GM18861 (cell line): ENCODE data around the gene ICA1.

Source experiments
- ATAC-seq: cut with Tn5 transposase; IDR thresholded peaks from one replicate; pipeline ENCODE4 v1.9.1; 2021; ENCODE audit not compliant: unreplicated experiment

The ICA1 gene

DNA sequence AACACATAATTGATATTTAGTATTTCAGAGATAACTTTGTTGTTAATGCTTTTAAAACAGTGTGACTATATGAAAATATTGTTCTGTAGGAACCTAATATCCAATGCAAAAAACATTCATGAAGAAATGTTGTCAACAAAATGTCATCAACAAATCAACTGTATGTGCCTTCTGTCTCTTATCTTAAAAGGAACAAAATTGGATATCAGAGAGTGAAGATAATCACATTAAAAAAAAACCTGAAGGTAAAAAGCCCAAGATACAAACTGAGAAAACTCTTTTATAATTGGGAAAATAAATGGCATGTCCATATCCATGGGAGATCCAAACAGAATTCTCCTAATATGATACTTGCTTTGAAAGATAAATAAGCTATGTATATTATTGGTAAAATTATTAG lies 33.9 kb downstream of the ICA1 start:
- no peak for ATAC-seq

DNA sequence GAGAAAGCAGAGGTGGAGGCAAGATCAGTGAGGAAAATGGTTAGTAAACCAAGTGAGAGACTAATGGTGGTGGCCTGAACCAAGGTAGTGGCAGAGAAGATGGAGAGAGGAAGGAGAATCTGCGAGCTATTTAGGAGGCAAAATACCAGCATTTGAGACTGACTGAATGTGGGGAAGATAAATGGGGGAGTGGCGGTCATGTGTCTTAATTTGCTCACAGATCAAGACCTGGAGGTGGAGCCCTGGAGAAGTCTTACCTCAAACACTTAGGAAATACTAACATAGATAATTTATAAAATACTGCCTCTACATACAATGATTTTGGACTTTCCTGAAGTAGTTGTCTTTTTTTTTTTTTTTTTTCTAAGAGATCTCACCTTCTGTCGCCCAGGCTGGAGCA lies 34.7 kb downstream of the ICA1 start:
- ATAC-seq = no peak

DNA sequence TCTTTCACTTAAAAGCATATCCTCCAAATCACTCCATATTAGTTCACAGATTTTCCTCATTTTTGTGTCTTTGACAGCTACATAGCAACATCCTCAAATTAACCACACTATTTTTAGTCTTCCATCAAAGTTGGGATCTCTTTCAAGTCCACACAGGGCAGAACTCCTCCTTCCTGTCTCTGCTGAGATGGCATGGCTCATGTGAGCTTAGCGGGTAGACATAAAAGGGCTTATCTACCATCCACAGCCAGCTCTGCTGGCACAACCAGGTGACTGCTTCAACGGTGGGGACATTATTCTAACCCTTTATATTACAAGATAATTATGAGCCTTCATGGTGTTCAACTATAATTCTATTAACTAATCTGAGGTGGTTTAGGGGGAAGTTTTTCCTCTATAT lies 35.5 kb downstream of the ICA1 start:
- ATAC-seq = no peak

DNA sequence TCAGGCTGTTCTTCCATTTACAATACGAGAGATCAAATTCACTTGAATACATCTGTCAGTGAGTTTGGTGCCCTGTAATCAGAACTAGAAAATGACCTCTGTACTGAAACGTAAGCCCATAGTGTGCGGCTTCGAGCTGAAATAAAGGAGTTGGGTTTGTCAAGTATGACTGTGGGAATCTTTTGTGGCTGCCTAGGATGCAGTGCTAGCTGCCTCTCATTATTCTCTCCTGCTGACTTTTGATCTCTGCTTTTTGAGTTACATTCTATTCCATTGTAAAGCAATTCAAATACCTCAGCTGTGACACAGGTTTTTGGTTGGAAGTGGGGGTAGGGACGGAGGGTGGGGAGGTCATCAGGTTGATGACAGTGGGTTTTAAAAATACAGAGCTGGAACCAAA lies 40.4 kb downstream of the ICA1 start:
- ATAC-seq = no peak

DNA sequence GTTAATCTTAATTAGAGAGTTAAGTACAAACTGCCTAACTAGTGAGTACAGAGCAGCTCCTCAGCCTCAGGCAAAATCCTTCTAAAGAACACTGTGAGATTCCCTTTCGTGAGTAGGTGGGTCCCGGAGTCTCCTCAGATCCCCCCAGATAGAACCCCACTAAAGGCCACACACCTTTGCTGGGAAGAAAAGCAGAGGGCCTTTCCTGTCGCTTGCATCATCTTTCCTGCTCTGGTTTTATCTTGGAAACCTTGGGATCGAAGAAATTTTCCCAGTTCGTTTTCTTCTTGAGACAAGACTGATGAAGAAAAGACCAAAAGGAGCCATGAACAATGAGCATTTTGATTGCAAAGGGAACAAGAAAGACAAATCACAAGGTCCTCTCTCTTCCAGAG lies 40.9 kb downstream of the ICA1 start:
- ATAC-seq = no peak

DNA sequence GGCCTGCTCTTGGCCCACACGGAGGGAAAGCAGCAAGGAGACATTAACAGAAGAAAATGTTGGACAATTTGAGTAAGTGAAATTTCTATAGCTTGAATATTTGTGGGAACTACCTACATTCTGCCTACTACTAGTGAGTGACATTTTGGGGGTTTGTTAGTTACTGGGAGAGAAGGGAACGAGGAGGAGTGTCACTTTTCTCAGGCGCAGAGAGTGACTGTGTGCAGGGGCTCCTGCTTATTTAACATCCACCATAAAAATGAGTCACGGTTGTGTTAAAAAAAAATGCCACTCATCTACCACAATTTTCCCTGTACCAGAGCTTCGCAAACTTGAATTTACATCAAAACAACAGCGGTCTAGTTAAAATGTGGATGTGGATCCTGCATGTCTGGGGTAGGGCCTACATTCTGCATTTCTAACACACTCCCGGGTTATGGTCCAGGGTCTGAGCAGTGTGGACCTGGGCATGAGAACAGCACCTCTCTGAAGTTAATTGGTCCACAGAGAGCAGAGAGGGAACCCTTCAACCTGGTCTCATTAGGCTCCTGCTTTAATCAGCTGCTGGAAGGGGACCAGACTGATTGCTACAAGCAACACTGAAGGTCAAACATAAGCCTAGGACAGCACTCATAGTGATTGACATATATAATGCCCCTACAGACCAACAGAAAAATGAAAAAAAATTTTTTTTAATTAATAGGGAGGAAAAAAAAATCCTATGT lies 41.4 kb downstream of the ICA1 start:
- no peak for ATAC-seq

DNA sequence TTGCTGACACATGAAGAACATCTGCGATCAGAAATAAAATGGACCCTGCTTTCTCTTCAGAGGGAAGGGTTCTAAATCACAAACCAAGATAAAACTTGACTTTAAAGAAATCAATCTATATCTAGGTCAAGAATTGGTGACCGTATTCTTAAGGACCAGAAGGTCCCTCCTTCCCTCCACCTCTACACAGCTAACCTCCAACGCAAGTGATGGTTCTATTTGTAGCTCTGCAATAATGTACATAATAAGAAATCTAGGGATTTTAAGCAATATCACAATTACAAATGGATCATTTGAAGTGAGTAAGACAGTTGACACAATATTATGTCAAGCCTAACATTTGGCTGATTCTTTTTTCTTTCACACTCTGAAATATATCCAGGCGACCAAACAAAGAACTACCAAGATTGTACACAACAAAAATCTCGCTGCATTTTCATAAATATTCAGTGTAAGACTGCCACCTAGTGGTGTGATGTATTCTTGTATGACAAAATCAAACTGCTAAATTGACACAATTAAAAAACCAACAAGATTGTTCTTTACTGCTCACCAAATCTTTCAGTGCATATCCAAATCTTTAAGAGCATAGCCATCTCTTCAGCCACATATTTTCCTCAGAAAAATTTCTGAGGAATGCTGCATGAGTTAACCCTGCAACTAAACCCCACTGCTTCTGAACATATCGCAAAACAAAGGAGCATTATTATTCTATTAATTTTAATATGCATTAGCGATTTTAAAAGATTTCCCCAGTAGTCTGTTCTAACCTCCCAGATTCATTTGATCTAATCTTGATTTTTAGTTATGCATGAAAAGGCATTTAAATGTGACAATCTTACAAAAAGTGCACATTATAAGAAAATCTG lies 44.5 kb downstream of the ICA1 start:
- ATAC-seq = no peak

DNA sequence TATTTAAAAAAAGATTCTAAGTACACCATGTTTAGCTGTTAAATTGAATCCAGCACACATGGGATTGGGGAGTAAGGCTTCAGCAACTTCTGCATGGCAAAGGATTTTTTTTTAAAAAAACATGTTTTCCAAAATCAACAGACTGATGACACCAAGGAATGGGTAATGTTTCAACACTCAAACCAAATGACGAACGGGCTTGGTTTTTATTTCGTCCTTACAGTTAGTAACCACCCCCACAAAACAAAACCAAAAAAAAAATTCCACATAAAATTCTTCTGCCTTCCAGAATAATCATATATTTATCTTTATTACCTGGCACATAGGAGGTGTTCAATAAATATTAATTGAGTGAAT lies 45.7 kb downstream of the ICA1 start:
- no peak for ATAC-seq

DNA sequence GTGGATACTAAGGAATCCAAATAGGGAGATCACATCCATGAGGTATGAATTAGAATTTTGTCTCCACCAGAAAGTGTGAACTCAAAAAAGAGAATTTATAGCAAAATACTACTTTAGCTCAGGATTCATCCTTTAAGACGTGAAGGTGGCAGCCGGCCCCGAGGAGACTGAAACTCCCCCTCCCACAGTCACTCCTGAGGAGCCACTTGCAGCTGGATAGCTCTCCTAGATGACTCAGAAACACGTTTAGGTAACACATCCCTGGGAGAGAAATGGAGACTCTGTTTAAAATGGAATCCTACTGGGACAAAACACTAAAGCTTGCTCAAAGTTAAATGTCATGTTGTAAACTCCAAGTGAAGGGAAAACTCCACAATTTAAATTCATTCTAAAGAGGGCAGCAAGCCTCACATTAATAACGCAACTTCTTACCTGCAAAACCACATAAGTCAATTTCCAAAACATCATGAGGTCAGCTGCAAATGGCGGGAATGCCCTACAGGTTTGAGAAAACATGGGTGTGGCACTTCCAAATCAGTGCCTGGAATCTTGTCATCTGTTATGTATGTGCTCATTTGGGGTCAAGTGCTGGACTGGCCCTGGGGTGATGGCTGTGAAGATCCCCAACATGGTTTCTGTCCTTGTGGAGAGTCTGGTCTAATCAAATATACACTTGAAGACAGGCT lies 46.2 kb downstream of the ICA1 start:
- ATAC-seq = no peak

DNA sequence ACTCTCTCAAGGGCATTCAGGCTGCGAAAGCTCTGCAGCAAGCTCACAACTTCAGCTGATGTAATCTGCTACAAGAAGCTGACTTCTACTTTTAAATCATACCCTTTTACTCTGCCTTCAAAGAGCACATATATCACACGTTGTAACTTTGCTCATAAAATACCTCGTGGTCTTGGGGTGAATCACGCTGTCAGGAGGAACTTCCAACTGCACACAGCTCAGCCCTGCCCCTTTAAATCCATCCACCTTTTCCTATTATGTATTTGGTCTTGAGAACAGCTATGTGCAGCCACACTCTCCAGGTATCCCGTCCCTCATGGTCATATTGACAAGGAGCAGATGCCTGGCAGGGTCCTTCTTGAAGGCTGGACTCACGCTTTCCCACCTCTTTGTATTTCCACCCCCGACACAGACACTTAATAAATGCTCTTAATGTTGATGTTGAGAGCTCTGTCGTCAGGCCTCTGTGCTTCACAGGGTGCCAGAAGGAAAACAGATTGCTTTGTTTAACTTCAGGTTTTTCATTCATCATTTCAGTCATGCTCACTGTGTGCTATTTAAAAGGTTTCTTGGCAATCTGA lies 47.6 kb downstream of the ICA1 start:
- no peak for ATAC-seq

DNA sequence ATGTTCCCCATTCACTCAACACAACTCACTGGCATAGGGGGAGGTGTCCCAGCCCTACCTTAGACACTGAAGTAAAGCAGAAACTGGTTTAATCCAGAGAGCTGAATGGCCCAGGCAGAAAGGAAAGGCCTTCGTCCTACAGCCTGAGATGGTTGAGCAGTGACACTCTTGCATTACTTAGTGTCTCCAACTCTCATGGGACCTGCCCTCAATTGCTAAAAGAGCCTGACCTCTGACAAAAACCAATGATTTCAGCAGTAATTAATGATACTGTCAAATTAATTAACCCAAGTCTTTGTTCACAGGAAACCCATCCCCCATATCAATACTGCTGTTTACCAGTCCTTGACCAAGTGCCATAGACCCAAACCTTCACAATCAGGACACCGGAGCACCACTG lies 48.6 kb downstream of the ICA1 start:
- ATAC-seq = no peak

DNA sequence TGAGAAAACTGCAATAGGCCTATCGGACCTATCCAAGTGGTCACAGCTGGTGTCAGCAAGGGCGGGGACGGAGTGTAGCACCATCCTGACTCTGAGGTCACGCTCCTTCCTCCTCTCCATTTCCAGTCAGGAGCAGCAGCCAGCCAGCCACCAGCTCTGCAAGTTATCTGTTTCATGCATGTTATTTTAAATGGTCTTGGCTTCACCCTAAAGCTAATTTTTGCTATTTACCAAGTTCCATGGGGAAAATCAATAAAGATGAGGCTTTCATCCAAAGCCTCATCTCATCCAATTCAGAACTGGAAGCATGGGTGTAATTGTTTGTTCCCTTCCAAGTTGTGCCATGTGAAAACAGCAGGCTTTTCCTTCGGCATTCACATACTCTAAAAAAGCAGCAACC lies 49.3 kb downstream of the ICA1 start:
- ATAC-seq = no peak

DNA sequence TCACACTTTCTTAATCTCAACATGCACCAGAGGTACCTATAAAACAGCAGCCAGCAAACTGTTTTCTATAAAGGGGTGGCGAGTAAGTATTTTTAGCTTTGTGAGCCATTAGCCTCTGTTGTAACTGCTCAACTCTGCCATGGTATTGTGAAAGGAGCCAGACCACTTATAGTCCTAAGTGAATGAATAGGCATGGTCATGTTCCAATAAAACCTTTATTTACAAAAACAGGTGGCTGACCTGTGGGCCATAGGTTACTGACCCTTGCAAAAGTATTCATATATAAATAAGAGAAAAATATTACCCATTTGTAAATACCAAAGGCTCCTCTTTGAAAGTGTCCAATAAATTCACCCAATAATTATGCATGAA lies 50.3 kb downstream of the ICA1 start:
- no peak for ATAC-seq

DNA sequence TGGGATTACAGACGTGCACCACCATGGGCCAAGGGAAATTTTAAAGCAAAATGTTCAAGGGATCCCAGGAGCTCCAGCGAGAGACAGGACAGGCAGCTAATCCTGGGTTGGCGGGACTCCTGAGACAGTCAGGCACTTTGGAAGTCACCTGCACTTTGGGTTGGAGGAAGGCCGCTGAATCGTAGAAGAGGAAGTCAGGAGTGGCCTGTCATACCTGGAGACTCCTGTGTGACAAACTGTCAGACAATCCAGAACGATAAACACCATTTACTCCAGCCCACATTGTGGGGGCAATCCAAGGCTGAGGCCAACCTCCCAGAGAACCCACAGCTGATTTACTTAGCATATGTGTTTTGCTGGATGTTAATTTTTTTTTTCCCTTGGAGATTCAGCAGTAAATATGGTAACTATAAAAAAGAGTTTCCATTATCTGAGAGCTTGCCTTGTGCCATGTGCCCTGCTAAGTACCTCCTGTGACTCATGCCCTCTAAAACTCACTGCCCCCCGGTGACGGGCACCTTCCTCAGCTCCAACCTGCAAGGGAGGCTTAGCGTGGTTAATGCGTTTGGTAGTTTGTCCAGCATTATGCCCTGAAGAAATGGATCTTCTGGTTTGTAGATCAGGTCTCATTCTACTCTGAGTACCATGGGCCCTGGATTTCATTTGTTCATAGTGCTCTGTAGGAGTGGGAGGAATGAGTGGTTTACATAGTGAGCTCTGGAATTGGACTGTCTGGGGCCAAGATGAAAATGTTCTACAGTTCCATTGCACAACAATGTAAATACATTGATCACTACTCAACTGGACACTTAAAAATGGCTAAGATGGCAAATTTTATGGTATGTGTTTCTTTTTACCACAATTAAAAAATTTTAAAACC lies 50.9 kb downstream of the ICA1 start:
- ATAC-seq = no peak

DNA sequence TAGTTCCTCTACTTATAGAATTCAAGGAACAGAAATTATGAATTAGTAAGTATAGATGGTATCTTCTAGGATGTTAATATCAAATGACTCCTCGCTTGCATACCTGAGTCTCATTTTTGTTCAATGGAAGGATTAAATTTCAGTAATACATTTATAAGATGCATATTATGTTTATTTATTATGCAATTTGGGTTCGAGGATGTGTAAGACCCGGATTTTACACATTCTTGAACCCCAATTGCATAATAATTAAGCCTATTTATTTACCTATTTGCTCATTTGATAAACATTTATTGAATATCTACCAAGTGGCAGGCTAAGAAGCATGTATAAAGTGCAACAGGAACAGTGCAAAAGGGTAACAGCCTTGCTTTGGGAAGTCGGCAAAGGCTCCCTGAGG lies 52.6 kb downstream of the ICA1 start:
- no peak for ATAC-seq

DNA sequence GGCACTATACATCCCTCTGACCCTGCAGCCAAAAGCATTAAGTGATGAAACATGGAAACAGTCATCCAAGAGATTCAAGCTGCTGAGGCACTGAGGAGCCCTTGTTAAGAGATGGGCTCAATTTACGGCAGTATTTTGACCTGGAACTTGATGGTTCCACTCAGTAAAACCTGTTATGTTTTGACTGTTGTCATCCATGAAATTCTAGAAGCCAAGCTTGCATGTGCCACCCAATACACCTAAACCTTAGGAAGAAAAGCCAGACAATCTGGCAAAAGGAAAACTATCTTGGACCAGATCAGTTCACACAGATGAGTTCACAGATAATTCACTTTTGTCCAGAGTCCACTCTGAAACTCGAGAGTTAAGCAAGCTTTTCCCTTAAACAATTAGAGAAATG lies 53.2 kb downstream of the ICA1 start:
- ATAC-seq = no peak

DNA sequence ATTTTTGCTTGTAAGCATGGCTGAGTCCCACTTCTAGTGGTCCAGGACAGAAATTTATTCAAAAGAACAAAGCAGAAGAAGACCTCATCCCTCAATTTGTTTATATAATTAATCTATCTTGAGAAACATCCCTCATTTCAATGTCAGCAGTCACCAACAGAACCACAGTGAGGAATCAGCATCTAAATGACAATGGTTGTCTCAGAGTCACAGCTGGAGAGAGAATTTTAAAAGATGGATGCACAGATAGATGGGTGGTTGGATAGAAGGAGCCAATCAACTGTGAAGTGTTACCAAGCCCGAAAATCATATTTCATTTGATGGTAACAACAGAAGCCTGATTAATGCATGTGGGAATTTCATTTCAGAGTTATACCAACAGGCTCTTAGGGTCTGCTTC lies 55.0 kb downstream of the ICA1 start:
- no peak for ATAC-seq

DNA sequence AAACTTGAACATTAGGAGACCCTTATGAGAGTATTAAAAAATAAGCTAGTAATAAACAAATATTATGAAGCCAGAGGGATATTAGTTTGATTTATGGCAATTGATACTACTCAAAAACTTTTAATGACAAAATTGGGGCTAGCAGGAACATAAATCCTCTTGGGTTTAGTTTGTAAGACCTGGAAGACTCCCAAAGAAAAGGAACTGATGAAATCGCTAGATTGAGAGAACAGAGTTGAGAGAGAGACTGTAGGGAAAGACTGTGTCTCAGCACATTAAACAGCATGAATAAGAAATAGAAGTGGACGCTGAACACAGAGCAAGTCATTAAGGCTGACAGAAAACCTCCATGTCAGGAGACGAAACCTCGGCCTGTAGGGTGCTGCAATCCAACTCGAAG lies 56.4 kb downstream of the ICA1 start:
- ATAC-seq = no peak

DNA sequence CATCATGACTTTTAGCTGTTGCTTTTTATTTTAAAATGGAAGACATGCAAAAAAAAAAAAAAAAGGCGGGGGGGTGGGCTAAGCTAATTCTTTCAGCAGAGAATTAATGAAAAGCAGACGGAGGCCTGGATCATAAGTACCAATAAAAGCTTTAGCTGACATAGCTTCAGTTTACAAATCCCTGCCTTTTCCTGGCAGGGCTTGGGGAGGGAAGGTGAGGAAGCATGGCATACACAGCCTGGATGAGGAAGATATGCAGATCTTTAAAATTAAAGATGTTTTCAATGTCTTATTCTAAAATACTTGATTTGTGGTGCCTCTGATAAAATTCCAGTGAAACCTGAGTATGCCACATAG lies 57.0 kb downstream of the ICA1 start:
- ATAC-seq = no peak

DNA sequence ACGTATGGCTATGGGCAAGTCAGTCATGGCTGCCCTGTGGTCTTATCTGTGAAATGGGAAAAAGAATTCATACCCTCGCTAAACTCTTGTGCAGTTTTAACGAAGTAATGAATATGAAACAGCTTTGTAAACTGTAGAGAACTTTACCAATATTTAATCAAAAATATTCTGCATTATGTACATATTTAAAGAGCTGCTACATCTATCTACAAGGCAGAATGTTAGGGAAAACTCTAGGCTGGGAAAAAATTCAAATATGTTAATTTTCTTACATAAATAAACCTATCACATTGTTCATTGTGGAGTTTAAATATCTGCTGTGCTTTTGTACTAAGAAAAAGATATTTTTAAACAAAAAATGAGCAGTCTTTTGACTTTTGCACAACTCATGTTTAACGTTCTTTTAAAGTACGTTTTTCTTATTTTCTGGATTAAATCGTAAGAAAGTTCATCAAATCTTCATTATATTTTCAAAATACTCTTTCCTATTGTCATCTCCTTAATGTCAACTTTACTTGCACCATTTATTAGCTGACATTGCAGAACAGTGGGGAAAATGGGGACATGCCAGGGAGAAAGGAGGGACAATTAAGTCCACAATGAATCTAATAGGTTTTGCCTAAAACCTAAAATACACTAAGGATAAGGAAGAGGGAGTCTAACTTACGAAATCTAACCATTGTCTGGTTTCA lies 57.5 kb downstream of the ICA1 start:
- ATAC-seq = no peak
